SK-N-SH treated with all-trans-retinoic acid at 6 μM for 48 hours (cell line): ENCODE results near the gene IFT122.

Experiments used
- ARNTL ChIP-seq: fragments of 450-650 bp; formaldehyde crosslinking; IDR thresholded peaks from 2 replicates; pipeline ENCODE4 v1.5.0; 2020; ENCODE audit warnings: low read depth, mild to moderate bottlenecking, moderate library complexity, borderline replicate concordance
- BACH2 ChIP-seq: fragments of 250-450 bp; sonication (Bioruptor Pico); IDR thresholded peaks from 2 replicates; pipeline ENCODE4 v1.9.0; 2021; ENCODE audit warnings: mild to moderate bottlenecking, borderline replicate concordance
- CREB5 ChIP-seq: fragments of 250-450 bp; sonication (Bioruptor Pico); IDR thresholded peaks from 2 replicates; pipeline ENCODE4 v1.5.1; 2020; ENCODE audit warnings: low read depth, mild to moderate bottlenecking, moderate library complexity
- CSDC2 ChIP-seq: fragments of 250-450 bp; sonication (Bioruptor Pico); IDR thresholded peaks from 2 replicates; pipeline ENCODE4 v1.5.0; 2020; ENCODE audit warnings: mild to moderate bottlenecking, moderate library complexity
- GLIS3 ChIP-seq: fragments of 250-450 bp; sonication (Bioruptor Pico); IDR thresholded peaks from 2 replicates; pipeline ENCODE4 v1.5.0; 2020; ENCODE audit warnings: mild to moderate bottlenecking, moderate library complexity
- OSR1 ChIP-seq: fragments of 250-450 bp; sonication (Bioruptor Pico); IDR thresholded peaks from 2 replicates; pipeline ENCODE4 v1.8.0; 2022; ENCODE audit warnings: moderate library complexity, mild to moderate bottlenecking, inconsistent platforms
- POU6F1 ChIP-seq: fragments of 250-450 bp; sonication (Bioruptor Pico); IDR thresholded peaks from 2 replicates; pipeline ENCODE4 v1.8.0; 2021; ENCODE audit warnings: low read depth, mild to moderate bottlenecking, moderate library complexity, borderline replicate concordance
- ZFP3 ChIP-seq: fragments of 250-450 bp; sonication (Bioruptor Pico); IDR thresholded peaks from 2 replicates; pipeline ENCODE4 v1.5.0; 2020; ENCODE audit warnings: mild to moderate bottlenecking, moderate library complexity
- ZFP30 ChIP-seq: fragments of 450-650 bp; formaldehyde crosslinking; IDR thresholded peaks from 2 replicates; pipeline ENCODE4 v1.5.0; 2022; ENCODE audit warnings: mild to moderate bottlenecking, moderate library complexity
- TF ChIP-seq, protein P1 (sequence below): fragments of 250-450 bp; sonication (Bioruptor Pico); IDR thresholded peaks from 2 replicates; pipeline ENCODE4 v1.8.0; 2020; ENCODE audit warnings: mild to moderate bottlenecking, moderate library complexity, borderline replicate concordance

DNA sequence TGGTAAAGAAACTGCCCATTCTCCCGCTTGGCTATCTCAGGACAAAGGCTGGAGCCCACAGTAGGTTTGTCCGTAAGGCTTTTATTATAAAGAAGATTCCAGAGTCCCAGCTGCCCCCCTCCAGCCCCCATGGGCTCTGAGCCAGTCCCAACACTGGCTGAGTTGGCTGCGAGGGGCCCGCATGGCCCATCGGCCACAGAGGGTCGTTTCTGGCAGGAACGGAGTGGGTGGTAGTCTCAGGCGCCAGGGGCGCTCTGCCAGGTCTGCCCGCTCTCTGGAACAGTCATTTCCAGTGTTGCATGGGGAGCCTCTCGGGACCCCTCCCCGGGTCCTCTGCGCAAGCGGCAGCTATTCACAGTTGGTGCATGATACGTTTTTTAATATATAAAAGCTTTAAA lies 115.1 kb downstream of the IFT122 start:
- TF ChIP-seq, protein P1, sequence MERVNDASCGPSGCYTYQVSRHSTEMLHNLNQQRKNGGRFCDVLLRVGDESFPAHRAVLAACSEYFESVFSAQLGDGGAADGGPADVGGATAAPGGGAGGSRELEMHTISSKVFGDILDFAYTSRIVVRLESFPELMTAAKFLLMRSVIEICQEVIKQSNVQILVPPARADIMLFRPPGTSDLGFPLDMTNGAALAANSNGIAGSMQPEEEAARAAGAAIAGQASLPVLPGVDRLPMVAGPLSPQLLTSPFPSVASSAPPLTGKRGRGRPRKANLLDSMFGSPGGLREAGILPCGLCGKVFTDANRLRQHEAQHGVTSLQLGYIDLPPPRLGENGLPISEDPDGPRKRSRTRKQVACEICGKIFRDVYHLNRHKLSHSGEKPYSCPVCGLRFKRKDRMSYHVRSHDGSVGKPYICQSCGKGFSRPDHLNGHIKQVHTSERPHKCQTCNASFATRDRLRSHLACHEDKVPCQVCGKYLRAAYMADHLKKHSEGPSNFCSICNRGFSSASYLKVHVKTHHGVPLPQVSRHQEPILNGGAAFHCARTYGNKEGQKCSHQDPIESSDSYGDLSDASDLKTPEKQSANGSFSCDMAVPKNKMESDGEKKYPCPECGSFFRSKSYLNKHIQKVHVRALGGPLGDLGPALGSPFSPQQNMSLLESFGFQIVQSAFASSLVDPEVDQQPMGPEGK (CRISPR knock-in tag), result no peak
- TF ChIP-seq ZFP3, result no peak
- TF ChIP-seq CSDC2 (CRISPR knock-in tag), result no peak
- no peak for TF ChIP-seq BACH2 (CRISPR knock-in tag)
- TF ChIP-seq OSR1 (CRISPR knock-in tag), result no peak
- no peak for TF ChIP-seq ZFP30 (CRISPR knock-in tag)
- TF ChIP-seq GLIS3, result no peak
- TF ChIP-seq ARNTL (CRISPR knock-in tag), result no peak
- no peak for TF ChIP-seq POU6F1
- TF ChIP-seq CREB5, result no peak
